ACHN (cell line): ENCODE results near the gene MRPL20.

Source experiments
- DNase-seq: peaks from one replicate; pipeline ENCODE4 v3.0.0-alpha.2; 2015
- in situ Hi-C: cut with HindIII; loops from 2 replicates; pipeline ENCODE4 v1.10.0; 2017; ENCODE audit warnings: low sequenced_read_pairs, low pct_ligation_motif_present, low pct_unique_long_range_greater_than_20kb

Gene MRPL20

DNA sequence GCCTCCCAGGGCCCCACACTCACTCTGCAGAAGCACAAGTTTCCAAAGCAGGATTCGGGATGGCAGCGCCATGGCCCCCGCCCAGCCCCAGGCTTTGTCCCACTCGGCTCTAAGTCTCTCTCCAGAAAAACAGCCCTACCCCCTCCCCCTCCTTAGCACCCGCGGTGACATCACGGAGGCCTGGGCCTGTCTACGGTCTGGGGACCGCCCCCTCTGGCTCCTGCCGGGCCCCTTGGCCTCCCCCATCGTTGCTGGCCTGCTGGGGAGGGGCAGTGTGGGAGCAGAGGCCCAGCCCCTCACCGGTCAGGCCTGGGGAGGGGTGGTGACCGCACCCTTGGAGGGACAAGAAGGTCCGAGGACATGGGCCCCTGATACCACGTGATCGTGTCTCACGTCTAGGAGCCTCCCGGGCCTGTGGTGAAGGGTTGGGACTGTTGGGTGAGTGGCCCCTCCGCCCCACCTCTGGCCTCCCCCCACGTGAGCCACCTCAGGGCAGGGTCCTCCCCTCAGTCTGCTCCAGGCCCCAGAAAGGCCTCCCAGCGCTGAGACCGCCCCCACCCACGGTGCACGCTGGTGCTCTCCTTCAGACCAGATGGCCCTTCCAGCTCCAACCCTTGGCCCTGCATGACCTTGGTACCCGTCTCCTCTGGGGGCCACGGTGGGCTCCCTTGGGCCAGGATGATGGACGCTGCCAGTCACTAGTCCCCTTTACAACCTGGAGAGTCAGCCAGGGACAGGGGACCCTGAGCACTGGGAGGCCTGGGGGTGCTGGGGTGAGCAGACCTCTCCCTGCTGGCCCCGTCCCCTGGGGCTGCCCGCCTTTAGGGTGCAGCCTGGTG, 48.4 kb downstream of the MRPL20 start, which contains the start of gene MXRA8:
Gene MXRA8 (minus strand): TSS at position 123 of the 839 bp plus-strand sequence. CDS start 51 bp downstream, at position 72.
- no peak for DNase-seq
- in situ Hi-C loops: no loop called here

DNA sequence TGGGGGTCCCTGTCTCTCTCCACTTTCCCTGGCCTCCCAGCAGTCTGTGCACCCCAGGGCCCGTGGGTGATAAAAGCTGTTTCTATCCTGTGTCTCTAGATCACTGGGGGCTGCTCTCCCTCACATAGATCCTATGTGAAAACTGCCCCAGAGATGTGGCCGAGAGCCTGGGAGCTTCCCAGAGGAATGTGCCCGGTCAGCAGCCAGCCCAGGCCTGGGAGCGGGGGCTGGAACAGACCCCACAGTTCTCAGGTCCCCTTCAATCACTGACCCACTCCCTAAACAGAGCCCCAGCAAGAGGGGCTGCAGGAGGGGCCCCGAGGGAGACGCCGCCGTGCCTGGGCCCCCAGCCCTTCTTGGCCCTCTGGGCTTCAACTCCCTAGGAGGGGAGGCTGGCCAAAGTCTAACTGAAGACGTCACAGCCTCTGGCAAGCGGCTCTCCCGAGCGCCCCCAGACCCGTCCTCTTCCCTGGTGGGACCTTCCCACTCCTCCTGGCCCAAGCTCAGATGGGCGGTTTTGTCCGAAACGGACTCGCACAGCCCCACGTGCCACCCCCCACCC, 49.1 kb downstream of the MRPL20 start:
- DNase-seq: no peak
- in situ Hi-C loops: no loop called here

DNA sequence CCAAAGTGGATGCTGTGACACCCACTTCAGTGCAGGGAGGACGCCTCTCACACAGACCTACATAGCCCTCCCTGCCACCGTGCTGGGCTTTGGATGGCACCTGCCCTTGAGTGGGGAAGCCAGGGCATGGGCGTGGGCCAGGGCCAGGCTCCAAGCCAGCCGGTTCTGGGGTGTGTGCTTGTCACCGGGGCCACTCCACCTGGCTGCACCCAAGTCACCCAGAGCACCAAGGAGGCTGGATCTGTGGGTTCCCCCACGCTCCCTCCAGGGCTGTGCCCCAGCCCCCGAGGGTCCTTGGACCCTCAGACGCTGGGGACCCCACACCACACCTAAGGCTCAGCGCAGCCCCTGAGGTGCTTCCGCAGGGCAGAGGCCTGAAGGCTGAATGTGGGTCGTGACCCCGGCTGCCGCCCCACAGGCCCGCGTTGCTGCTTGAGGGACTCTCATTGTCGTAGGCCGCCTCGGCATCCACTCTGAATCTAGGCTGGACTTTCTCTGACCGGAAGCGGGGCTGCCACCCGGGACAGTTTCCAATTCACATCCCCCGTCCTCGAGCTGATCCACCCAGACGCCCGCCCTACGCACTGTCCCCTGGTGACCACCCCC, 50.2 kb downstream of the MRPL20 start:
- in situ Hi-C loops: no loop called here
- no peak for DNase-seq

DNA sequence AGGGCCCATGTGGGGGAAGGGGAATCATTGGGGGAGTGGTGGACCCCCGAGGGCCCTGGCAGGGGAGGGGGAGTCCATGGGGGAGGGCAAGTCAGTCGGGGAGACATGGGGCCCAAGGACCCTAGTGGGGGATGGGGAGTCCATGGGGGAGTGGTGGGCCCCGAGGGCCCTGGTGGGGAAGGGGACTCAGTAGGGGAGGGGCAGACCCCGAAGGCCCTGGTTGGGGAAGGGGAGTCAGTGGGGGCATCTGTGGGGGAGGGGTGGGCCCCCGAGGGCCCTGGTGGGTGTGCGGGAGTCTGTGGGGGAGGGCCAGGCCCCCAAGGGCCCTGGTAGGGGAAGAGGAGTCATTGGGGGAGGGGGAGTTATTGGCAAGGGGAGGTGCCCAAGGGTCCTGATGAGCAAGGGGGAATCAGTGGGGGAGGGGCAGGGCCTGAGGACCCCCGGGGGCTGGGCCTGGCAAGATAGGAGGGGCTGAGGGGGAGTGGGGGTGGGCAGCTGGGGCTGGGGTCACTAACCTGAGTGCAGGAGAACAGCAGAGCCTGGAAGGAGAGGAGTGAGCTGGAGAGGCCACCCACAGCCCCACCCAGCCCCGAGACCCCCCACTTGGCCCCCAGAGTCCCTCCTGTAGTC, 50.8 kb downstream of the MRPL20 start:
- in situ Hi-C loops: no loop called here
- DNase-seq: no peak

DNA sequence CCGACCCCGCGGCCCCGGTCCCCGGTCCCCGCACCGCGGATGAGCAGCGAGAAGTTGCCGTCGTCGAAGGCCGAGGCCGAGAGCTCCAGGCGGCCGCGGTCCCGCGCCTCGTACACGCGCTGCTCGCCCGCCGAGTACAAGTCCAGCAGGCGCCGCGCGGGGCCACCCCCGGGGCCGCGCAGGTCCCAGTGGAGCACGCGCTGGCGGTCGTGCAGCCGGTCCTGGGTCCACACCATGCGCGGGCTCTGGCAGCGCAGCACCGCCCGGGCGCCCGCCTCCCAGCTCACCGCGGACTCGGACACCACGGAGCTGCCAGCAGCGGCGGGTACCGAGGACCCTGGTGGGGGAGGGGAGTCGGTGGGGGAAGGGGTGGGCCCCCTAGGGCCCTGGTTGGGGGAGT, 51.7 kb downstream of the MRPL20 start:
- DNase-seq: no peak
- in situ Hi-C loops: no loop called here

DNA sequence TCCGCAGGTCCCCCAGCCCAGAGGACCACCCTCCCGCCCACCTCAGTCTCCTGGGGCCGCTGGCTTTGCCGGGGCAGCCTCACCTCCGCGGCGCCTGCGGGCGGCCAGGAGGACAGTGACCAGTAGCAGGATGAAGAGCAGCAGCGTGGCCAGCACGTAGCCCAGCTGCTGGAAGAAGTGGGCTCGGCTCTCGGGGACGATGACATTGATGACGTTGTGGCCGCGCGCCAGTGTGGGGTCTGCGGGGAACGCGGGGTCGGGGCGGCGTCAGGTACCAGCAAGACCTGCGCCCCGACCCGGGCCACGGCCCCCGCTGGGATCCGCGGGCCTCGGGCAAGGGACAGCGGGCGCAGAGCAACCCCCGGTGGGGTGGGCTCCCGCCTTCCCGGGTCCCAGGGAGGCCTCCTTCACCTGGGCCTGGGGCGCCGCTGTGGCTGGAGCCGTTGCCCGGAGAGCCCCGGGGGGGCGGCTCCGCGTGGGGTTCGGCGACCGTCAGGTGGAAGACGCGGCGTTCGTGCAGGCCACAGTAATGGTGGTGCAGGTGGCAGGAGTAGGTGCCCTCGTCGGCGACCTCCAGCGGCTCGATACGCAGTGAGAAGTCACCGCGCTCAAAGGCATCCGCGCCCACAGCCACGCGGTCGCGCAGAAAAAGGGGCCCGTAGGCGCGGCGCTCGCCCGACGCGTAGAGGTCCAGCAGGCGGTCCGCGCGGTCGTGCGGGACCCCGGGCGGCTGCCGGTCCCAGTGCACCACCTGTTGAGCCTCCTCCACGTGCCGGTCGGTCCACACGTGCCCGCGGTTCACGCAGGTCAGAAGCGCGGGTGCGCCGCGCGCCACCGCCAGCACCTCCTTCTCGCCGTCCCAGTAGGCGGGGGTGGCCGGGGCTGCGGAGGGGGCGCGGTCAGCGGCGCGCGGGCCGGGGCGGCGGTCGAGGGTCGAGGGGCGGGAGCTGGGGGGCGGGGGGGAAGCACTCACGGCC, 52.5 kb downstream of the MRPL20 start:
- in situ Hi-C loops: no loop called here

DNA sequence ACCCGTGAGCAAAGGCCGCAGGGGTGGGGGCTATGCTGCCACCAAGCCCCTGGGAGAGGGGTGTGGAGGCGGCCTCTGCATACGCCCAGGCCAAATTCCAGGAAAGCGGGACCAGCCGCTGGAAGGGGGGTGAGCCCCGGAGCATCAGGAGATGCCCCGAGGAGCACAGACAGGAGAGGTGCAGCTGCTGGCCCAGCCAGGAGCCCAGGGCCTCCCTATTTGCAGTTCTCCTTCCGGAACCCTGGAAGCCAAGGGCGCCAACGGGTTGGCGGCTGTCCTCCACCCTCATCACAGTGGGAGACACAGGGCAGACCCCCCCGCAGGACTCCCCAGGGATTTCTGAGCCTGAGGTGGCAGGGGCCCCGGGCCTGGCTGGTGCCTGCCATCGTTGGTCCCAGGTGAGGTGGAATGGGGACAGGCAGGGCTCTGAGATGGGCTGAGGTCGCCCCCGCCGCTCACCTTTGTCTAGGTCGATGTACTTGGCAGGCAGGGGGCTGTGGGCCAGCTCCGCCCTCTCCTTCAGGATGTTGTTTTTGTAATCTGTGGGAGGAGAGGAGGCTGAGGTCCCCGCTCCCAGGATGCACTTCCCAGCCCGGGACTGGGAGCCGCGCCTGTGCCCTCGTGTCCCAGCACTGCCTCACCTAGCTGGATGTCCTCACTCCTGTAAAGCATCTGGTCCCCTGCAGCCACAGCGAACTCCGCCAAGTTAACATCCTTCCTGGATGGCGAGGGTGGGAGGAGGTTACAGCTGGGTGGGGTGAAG, 53.5 kb downstream of the MRPL20 start:
- no peak for DNase-seq
- in situ Hi-C loops: no loop called here

More for the DNA sequence above, 52.5 kb downstream of the MRPL20 start:
- DNase-seq: no peak

DNA sequence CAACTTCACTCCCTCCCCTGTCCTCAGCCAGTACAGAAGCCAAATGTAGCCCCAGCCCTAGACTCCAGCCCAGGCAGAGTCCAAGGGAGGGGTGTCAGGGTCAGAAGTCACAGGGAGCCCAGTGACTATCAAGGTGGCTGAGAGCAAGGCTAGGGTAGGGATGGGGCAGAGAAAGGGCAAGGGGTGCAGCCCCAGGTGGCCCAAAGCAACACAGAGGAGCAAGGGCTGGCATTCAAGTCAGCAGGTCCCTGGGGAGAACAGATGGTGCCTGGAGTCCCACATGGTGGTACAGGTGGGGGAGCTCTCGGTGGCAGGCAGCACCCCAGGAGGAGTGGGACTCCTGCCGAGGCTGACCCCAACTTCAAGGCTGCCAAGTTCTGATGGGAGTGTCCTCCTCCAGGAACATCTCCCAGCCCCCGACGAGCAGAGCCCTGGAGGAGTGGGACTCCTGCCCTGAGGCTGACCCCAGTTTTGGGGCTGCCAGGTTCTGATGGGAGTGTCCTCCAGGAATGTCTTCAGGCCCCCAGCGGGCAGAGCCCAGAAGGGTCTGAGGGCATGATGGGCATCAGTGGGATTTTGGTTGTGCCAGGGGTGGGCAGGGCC, 54.2 kb downstream of the MRPL20 start:
- in situ Hi-C loops: no loop called here
- no peak for DNase-seq
